Mesenchymal stem cell (in vitro differentiated cells and primary cell): ENCODE data around the gene SAP130.

ENCODE experiments used
- DNase-seq: peaks from one replicate; pipeline ENCODE4 v3.0.0-alpha.2; 2013
- H2AFZ ChIP-seq: one replicate; pipeline ENCODE4 v1.6.1; 2013; ENCODE audit warnings: low read depth, mild to moderate bottlenecking, control low read depth, inconsistent platforms, low read length, moderate library complexity
- H2AK5ac ChIP-seq: 2 replicates; pipeline ENCODE4 v1.6.1; 2013; ENCODE audit warnings: low read length, moderate library complexity, mild to moderate bottlenecking, inconsistent platforms; ENCODE audit not compliant: severe bottlenecking
- H2BK120ac ChIP-seq: one replicate; pipeline ENCODE4 v1.6.1; 2013; ENCODE audit warnings: low read depth, mild to moderate bottlenecking, inconsistent platforms, low read length, moderate library complexity
- H2BK12ac ChIP-seq, 2 experiments: one replicate each; pipeline ENCODE4 v1.6.1; 2013; ENCODE audit warnings: inconsistent platforms in 2 of 2, low read length in 2 of 2, mild to moderate bottlenecking in 2 of 2, moderate library complexity in 2 of 2, control low read depth in 1 of 2
- H2BK15ac ChIP-seq: one replicate; pipeline ENCODE4 v1.6.1; 2013; ENCODE audit warnings: mild to moderate bottlenecking, low read depth, inconsistent platforms; ENCODE audit not compliant: poor library complexity, severe bottlenecking
- H2BK5ac ChIP-seq: 2 replicates; pipeline ENCODE4 v1.6.1; 2013; ENCODE audit warnings: low read depth, mild to moderate bottlenecking, low read length, control low read depth, inconsistent platforms; ENCODE audit not compliant: poor library complexity, severe bottlenecking
- H3K14ac ChIP-seq, 2 experiments: one replicate each; pipeline ENCODE4 v1.6.1; 2013; ENCODE audit warnings: inconsistent platforms in 2 of 2, low read length in 2 of 2, control low read depth in 1 of 2, mild to moderate bottlenecking in 1 of 2, moderate library complexity in 1 of 2
- H3K18ac ChIP-seq, 2 experiments: one replicate each; pipeline ENCODE4 v1.6.1; 2013; ENCODE audit warnings: inconsistent platforms in 2 of 2, low read length in 2 of 2, control low read depth in 1 of 2, low read depth in 1 of 2, mild to moderate bottlenecking in 1 of 2
- H3K23ac ChIP-seq, 2 experiments: one replicate each; pipeline ENCODE4 v1.6.1; 2013; ENCODE audit warnings: inconsistent platforms in 2 of 2, low read length in 2 of 2, mild to moderate bottlenecking in 2 of 2, moderate library complexity in 2 of 2, control low read depth in 1 of 2
- H3K27ac ChIP-seq: 2 replicates; pipeline ENCODE4 v1.5.1; 2013; ENCODE audit warnings: mild to moderate bottlenecking, moderate library complexity, low read length, control low read depth, inconsistent platforms; ENCODE audit not compliant: poor library complexity, severe bottlenecking
- H3K27me3 ChIP-seq, 2 experiments: 2 replicates each; pipeline versions ENCODE4 v1.6.1 to v1.7.0; 2013; ENCODE audit warnings: low read length in 2 of 2, mild to moderate bottlenecking in 2 of 2, moderate library complexity in 2 of 2, control low read depth in 1 of 2, inconsistent platforms in 1 of 2; ENCODE audit not compliant: control insufficient read depth in 1 of 2, insufficient read depth in 1 of 2
- H3K36me3 ChIP-seq, 2 experiments: 2 replicates each; pipeline versions ENCODE4 v1.6.1 to v1.7.0; 2013; ENCODE audit warnings: low read length in 2 of 2, control low read depth in 1 of 2, inconsistent platforms in 1 of 2, low read depth in 1 of 2, mild to moderate bottlenecking in 1 of 2; ENCODE audit not compliant: insufficient read depth in 2 of 2, control insufficient read depth in 1 of 2
- H3K4ac ChIP-seq, 2 experiments: one replicate each; pipeline ENCODE4 v1.6.1; 2013; ENCODE audit warnings: inconsistent platforms in 2 of 2, low read length in 2 of 2, mild to moderate bottlenecking in 2 of 2, moderate library complexity in 2 of 2, control low read depth in 1 of 2, low read depth in 1 of 2
- H3K4me1 ChIP-seq: 2 replicates; pipeline ENCODE4 v1.6.1; 2013; ENCODE audit warnings: low read depth, low read length, control low read depth; ENCODE audit not compliant: control insufficient read depth, insufficient read depth
- H3K4me2 ChIP-seq: 2 replicates; pipeline ENCODE4 v1.6.1; 2013; ENCODE audit warnings: low read length, mild to moderate bottlenecking, inconsistent platforms; ENCODE audit not compliant: poor library complexity, severe bottlenecking
- H3K4me3 ChIP-seq, 2 experiments: 2 replicates each; pipeline versions ENCODE4 v1.5.1 to v1.7.0; 2013; ENCODE audit warnings: low read length in 2 of 2, mild to moderate bottlenecking in 2 of 2, control low read depth in 1 of 2, low read depth in 1 of 2; ENCODE audit not compliant: insufficient read depth in 1 of 2
- H3K79me1 ChIP-seq: replicated peaks from 2 replicates; pipeline ENCODE4 v1.6.1; 2013; ENCODE audit warnings: mild to moderate bottlenecking, control low read depth, low read length, inconsistent platforms; ENCODE audit not compliant: poor library complexity, severe bottlenecking
- H3K9ac ChIP-seq: 2 replicates; pipeline ENCODE4 v1.7.0; 2013; ENCODE audit warnings: mild to moderate bottlenecking, low read length, moderate library complexity
- H3K9me3 ChIP-seq: 2 replicates; pipeline ENCODE4 v1.7.0; 2013; ENCODE audit warnings: mild to moderate bottlenecking, low read length; ENCODE audit not compliant: control insufficient read depth
- H4K8ac ChIP-seq: one replicate; pipeline ENCODE4 v1.6.1; 2013; ENCODE audit warnings: inconsistent platforms, mild to moderate bottlenecking, low read length, moderate library complexity
- H4K91ac ChIP-seq: one replicate; pipeline ENCODE4 v1.6.1; 2013; ENCODE audit warnings: mild to moderate bottlenecking, low read length, inconsistent platforms
- WGBS: methylation state at CpG from one replicate; pipeline ENCODE4 v1.1.7; 2013; ENCODE audit warnings: mixed read lengths; 5-methylcytosine and 5-hydroxymethylcytosine counted together

SAP130 gene

DNA sequence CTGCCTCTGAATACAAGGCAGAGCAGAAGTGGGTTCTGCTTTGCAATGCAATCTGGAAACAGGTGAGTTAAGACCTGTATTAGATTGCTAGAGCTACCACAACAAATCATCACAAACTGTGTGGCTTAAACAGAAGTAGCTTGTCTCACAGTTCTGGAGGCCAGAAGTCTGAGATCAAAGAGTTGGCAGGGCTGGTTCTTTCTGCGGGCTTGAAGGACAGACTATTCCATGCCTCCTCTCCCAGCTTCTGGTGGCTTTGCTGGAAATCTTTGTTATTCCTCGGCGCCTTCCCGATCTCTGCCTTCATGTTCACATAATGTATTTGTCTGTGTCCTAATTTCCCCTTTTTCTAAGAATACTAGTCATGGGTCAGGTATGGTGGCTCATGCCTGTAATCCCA, 58.4 kb downstream of the SAP130 start:
- H3K27ac ChIP-seq: no peak overlapping the region
- no peak overlapping the region for H4K91ac ChIP-seq
- H2BK120ac ChIP-seq: no peak overlapping the region
- H2BK12ac ChIP-seq: no peak overlapping the region
- no peaks in the 10 kb centered on the region for H3K27me3 ChIP-seq
- H3K4me1 ChIP-seq: no peaks in the 10 kb centered on the region
- no peak overlapping the region for H3K4ac ChIP-seq
- H2BK15ac ChIP-seq: no peak overlapping the region
- peaks cover 3% of the 10 kb centered on the region for H3K79me1 ChIP-seq
- H3K9ac ChIP-seq: no peak overlapping the region
- no peak for DNase-seq
- no peaks in the 10 kb centered on the region for H3K9me3 ChIP-seq
- no peak overlapping the region for H2AK5ac ChIP-seq
- H3K4me3 ChIP-seq: no peak overlapping the region
- no peak overlapping the region for H2AFZ ChIP-seq
- H3K18ac ChIP-seq: no peak overlapping the region
- no peak overlapping the region for H3K23ac ChIP-seq
- peaks cover 31 to 55% of the 10 kb centered on the region in 2 experiments for H3K36me3 ChIP-seq
- H2BK5ac ChIP-seq: no peak overlapping the region
- H3K4me2 ChIP-seq: no peak overlapping the region
- 100% methylated on average over 1 of the region's 4 CpGs for WGBS
- no peak overlapping the region for H4K8ac ChIP-seq
- H3K14ac ChIP-seq: no peak overlapping the region

- no peak overlapping the region for H4K91ac ChIP-seq
- H3K9me3 ChIP-seq: no peaks in the 10 kb centered on the region
- no peak overlapping the region for H3K9ac ChIP-seq
- DNase-seq: no peak
- no peak overlapping the region for H2AFZ ChIP-seq
- no peak overlapping the region for H3K4ac ChIP-seq
- no peak overlapping the region for H2BK5ac ChIP-seq
- H2BK12ac ChIP-seq: no peak overlapping the region
- no peak overlapping the region for H3K14ac ChIP-seq
- no peaks in the 10 kb centered on the region for H3K4me1 ChIP-seq
- H3K4me2 ChIP-seq: no peak overlapping the region
- H3K23ac ChIP-seq: no peak overlapping the region
- H3K4me3 ChIP-seq: no peak overlapping the region
- no peak overlapping the region for H2BK120ac ChIP-seq
- no peaks in the 10 kb centered on the region for H3K27me3 ChIP-seq
- H3K79me1 ChIP-seq: peaks cover 3% of the 10 kb centered on the region
- no peak overlapping the region for H2AK5ac ChIP-seq
- no peak overlapping the region for H4K8ac ChIP-seq
- H3K36me3 ChIP-seq: peaks cover 35 to 53% of the 10 kb centered on the region in 2 experiments
- H3K27ac ChIP-seq: no peak overlapping the region
- 98% methylated on average over 9 of the region's 11 CpGs for WGBS
- H3K18ac ChIP-seq: no peak overlapping the region
- H2BK15ac ChIP-seq: no peak overlapping the region
Observed at GRCh38 chr2:127968610-127969339, 59.1 kb downstream of the SAP130 start.

- Histone ChIP-seq H3K36me3 (peaks cover 31 to 54% of the 10 kb centered on the region in 2 experiments), H3K27me3 (no peaks in the 10 kb centered on the region), H4K8ac (no peak overlapping the region), H3K4me2 (no peak overlapping the region), H3K14ac (no peak overlapping the region), H2BK15ac (no peak overlapping the region), H3K27ac (no peak overlapping the region), H2AFZ (no peak overlapping the region), H2BK5ac (no peak overlapping the region), H2AK5ac (no peak overlapping the region), H3K9me3 (no peaks in the 10 kb centered on the region), H3K18ac (no peak overlapping the region), H3K79me1 (peaks cover 14% of the 10 kb centered on the region), H2BK120ac (no peak overlapping the region), H4K91ac (no peak overlapping the region), H3K4me3 (no peak overlapping the region), H3K4me1 (no peaks in the 10 kb centered on the region), H3K9ac (no peak overlapping the region), H3K4ac (no peak overlapping the region), H2BK12ac (no peak overlapping the region), H3K23ac (no peak overlapping the region)
- DNase-seq: no peak
- 96% methylated on average over 2 of the region's 5 CpGs for WGBS
Observed at GRCh38 chr2:127961729-127962128, 66.1 kb downstream of the SAP130 start.

DNA sequence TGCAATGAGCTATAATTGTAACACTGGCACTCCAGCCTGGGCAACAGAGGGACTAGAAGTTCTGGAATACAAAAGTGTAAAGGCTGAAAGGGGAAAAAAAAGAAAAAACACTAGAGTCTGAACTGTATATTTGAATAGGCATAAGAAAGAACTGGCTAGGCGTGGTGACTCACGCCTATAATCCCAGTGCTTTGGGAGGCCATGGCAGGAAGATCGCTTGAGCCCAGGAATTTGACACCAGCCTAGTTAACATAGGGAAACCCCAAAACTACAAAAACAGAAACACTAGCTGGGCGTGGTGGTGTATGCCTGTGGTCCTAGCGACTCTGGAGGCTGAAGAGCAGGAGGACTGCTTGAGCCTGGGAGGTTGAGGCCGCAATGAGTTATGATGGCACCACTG, 70.6 kb downstream of the SAP130 start:
- Histone ChIP-seq H3K4me2 (no peak overlapping the region), H3K9ac (no peak overlapping the region), H3K23ac (no peak overlapping the region), H2BK5ac (no peak overlapping the region), H2AFZ (no peak overlapping the region), H3K4me1 (no peaks in the 10 kb centered on the region), H2BK12ac (no peak overlapping the region), H2BK15ac (no peak overlapping the region), H3K14ac (no peak overlapping the region), H4K8ac (no peak overlapping the region), H3K18ac (no peak overlapping the region), H2BK120ac (no peak overlapping the region), H3K9me3 (no peaks in the 10 kb centered on the region), H3K79me1 (peaks cover 25% of the 10 kb centered on the region), H3K27ac (no peak overlapping the region), H4K91ac (no peak overlapping the region), H3K4ac (no peak overlapping the region), H2AK5ac (no peak overlapping the region), H3K36me3 (peaks cover 20 to 62% of the 10 kb centered on the region in 2 experiments), H3K4me3 (no peak overlapping the region), H3K27me3 (no peaks in the 10 kb centered on the region)
- WGBS: 98% methylated on average over 6 of the region's 6 CpGs
- DNase-seq: no peak
